GM12892 (cell line): ENCODE measurements around the gene OCA2.

Experiments
- POLR2A ChIP-seq: IDR thresholded peaks from 2 replicates; pipeline ENCODE4 v1.6.1; 2011; ENCODE audit warnings: low read depth, low read length, control low read depth
- TAF1 ChIP-seq: IDR thresholded peaks from 2 replicates; pipeline ENCODE4 v1.6.1; 2011; ENCODE audit warnings: low read depth, mild to moderate bottlenecking, control low read depth, low read length, borderline replicate concordance

DNA sequence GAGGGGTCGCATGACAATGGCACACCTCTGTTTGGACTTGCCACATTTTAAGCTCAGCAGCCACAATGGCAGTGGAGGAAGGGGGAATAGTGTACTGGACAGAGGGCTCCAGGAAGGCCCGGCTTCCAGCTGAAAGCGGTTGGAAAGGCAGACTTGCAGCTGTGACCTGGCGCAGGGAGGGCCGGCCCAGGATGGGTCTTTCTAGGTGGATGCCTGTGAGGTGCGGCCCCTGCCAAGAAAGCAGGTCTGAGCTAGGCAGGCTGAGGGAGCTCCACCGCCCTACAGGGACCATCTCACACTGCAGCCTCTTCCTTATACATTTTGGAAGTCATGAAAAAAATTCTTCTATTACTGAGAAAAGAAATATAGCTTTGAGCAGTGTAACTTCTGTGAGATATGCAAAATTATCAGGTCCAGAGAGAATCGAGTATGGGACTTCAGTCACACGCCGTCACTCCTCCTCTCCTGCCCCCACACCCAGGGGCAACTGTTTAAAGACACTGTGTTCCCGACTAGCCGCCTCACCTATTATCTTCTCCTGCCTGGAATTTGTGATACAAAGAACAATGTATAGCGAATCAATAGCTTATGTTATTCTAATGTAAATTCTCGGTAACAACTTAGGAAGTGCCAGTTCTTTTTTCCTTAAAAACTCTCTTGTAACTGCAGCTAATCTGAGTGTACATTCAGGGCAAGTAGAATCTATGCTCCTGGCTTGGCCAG lies 331.0 kb downstream of the OCA2 start:
- TF ChIP-seq TAF1, result no peak
- no peak for TF ChIP-seq POLR2A
